A549 treated with CORT108297 at 1 μM for 4 hours (cell line): ENCODE measurements around the gene ZNF780B. TPM values are rescaled to one million over a fixed set of nuclear protein-coding genes. Genes with fewer than 3 reads are reported as not detected.

Source experiments
- total RNA-seq: library from RNA; stranded (reverse); fragments of 200-300 nt; extraction: Qiagen RNA extraction; gene quantifications from 5 replicates; pipeline ENCODE4 v1.2.3, GENCODE V29; 2022

ZNF780B gene
- total RNA-seq = 6.1 to 8.4 TPM (median 6.4 TPM) in 5 replicates

DNA sequence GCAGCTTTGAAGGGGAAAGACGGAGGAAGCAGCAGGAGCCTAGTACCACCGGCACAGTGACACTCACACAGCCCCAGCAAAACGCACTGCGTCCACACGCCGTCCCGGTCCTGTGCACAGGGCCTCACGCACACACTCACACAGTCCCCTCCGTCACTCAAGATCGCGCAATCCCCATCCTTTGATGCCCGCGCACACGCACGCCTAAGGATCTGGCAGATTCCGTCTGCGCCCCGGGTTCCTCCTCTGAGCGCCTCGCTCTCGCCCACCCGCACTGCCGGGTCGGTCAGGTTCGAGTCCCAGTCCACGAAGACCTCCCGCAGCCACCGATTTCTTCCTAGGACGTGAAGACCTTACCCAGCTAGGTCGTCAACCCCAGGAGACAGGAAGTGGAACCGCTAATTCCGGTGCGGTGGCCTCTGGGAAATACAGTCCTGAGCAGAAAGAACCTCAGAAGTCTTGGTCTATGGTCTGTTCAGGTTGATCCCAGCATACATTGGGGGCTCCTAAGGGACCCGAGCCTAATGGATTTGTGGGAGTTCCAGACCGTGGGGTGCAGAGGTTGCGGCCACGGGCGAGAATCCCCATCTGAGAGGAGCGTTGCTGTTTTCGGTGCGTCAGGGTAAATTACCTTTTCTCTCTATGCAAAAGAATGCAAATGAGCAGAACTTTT is at the start of gene ZNF780B:
Gene ZNF780B (minus strand): TSS at position 400 of the 673 bp plus-strand sequence. CDS start 5,899 bp downstream, outside the sequence.

DNA sequence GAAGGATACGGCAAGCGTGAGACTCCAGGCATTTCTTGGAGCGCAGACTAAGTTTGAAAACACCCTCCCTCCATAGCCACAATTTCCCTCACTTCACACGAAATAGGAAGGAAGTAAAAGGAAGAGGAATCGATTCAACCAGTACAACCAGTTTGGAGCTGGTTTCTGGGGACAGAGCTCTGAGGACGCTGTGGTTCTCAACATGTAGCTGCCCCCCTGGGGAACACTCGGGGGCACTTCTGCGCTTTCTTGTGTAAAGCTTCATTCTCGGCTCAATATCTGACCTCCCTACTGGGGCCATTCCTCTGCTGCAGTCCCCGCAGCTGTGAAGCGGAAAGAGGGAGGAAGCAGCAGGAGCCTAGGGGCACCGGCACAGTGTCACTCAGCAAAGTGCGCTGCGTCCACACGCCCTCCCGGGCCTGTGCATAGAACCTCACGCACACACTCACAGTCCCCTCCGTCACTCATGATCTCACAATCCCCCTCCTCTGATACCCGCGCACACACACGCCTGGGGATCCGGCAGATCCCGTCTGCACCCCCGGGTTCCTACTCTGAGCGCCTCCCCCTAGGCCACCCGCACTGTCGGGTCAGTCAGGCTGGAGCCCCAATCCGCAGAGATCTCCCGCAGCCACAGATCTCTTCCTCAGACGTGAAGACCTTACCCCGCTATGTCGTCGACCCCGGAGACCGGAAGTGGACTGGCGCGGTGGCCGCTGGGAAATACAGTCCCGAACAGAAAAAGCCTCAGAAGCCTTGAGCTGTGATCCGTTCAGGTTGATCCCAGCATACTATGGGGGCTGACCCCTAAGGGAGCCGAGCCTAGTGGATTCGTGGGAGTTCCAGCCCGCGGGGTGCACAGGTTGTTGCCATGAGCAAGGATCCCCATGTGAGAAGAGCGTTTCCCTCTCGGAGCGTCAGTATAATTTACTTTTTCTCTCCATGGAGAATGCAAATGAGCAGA is 34.5 kb upstream of the ZNF780B start, which contains the start of gene ZNF780A:
Gene ZNF780A (minus strand): TSS at position 703 of the 964 bp plus-strand sequence. CDS start 6,190 bp downstream, outside the sequence.

DNA sequence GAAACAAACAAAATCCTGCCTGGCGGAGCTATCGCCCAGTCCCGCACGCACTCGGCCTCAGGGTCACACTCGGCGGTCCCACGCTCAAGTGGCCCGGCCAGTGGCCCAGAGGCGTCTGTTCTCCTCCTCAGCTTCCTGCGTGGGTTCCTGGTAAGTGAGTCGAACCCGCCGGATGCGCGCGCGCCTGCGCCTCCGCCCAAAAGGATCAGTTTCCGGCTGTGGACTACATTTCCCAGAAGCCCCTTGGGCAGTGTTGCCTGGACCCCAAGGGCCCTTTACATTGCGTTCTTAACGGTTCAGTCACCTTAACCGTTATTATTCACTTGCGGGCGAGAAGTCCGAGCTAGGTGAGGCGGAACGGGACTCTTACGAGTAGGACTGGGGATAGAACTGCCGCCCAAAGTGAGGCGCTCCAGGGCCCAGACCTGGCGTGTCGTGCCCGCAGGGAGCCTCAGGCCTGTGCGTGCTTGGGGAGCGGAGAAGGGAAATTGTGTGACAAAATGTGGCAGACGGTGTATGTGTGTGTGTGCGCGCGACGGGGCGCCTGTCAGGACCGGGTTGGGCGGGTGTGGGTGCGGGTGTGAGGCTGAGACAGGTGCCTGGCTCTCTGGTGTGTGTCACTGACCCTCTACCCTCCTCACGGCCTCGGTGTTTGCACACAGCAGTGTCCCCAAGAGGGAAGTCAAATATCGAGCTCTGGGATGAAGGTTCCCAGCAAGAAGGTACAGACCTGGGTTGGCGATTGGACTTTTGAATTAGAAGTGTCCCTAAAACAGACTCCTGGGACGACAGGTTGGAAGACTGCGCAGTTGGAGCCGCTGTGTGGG is 59.0 kb downstream of the ZNF780B start, which contains the start of gene ZNF546:
Gene ZNF546 (plus strand): TSS at position 250 of the 827 bp plus-strand sequence. CDS start 1,267 bp downstream, outside the sequence.

Other genes with a start within 250 kb of the ZNF780B start
- 19.2 to 25.4 TPM (median 24.6 TPM) in 5 replicates for gene DYRK1B, start 222.1 kb downstream of the ZNF780B start, total RNA-seq
- gene FBL, start 209.9 kb downstream of the ZNF780B start, total RNA-seq = 621 to 770 TPM (median 696 TPM) in 5 replicates
- 0.45 to 1.2 TPM (median 0.91 TPM) in 5 replicates for gene FCGBP, start 121.6 kb downstream of the ZNF780B start, total RNA-seq
- gene PSMC4, start 85.1 kb downstream of the ZNF780B start, total RNA-seq = 263 to 309 TPM (median 279 TPM) in 5 replicates
- gene ZNF546, start 59.2 kb downstream of the ZNF780B start, total RNA-seq = 1.8 to 2.6 TPM (median 2.2 TPM) in 5 replicates
- 26.9 to 30.7 TPM (median 27.5 TPM) in 5 replicates for gene ZNF780A, start 34.7 kb upstream of the ZNF780B start, total RNA-seq
- 13.0 to 19.8 TPM (median 17.8 TPM) in 5 replicates for gene MAP3K10, start 135.2 kb upstream of the ZNF780B start, total RNA-seq
- 0.14 to 1.1 TPM (median 0.69 TPM) in 5 replicates for gene TTC9B, start 162.2 kb upstream of the ZNF780B start, total RNA-seq
- 0.11 to 0.28 TPM (median 0.21 TPM) in 5 replicates for gene CCNP, start 170.5 kb upstream of the ZNF780B start, total RNA-seq
- gene AKT2, start 229.1 kb upstream of the ZNF780B start, total RNA-seq = 117 to 188 TPM (median 175 TPM) in 5 replicates